ENCODE results near the gene FZD4. TPM values are rescaled to one million over a fixed set of nuclear protein-coding genes. Genes with fewer than 3 reads are reported as not detected.

The FZD4 gene
- total RNA-seq, 1 experiment from 2014 or later = 4.5 TPM

DNA sequence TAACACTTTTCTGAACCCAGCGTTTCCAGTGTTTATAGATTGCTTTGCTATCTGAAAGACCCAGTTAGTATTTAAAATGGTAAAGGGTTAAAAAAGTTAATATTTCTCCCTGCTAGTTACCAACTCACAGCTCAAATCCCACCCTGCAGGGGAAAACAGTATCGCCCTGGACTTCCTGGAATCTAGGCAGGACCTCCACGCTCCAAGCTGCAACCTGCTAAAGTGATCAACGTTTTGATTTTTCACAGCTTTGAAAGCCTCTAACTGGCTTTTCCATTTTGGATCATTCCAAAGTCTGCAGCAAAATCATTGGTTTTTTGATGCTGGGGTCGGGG lies 4.6 kb downstream of the FZD4 start:
- H3K23me2 ChIP-seq (ENCODE audit: insufficient read length, low read depth, low read length, poor library complexity, severe bottlenecking) = peaks cover 8% of the 10 kb centered on the region
- Mint-ChIP-seq H3K36me3 (ENCODE audit: insufficient read depth in 1 of 3, low read depth in 3 of 3) (peaks cover 14 to 35% (median 31%) of the 10 kb centered on the region in 3 experiments), H3K4me3 (no peak overlapping the region), H3K27me3 (ENCODE audit: low read depth) (peaks cover 16% of the 10 kb centered on the region), H3K27ac (no peak overlapping the region; a peak in 1 of 7 replicates), H3K4me1 (peaks cover 23 to 29% of the 10 kb centered on the region in 2 experiments), H3K9me3 (no peaks in the 10 kb centered on the region; a peak in 2 of 5 replicates)
- H2BK20ac ChIP-seq (ENCODE audit: low read depth, low read length, poor library complexity, severe bottlenecking) = no peak overlapping the region
- no peak overlapping the region for H3K23ac ChIP-seq (ENCODE audit: insufficient read length, low read depth, low read length)
- H3K18ac ChIP-seq (ENCODE audit: insufficient read length, low read depth, low read length) = no peak overlapping the region
- H4K20me1 ChIP-seq (ENCODE audit: control insufficient read depth, insufficient read depth, insufficient read length) = no peaks in the 10 kb centered on the region
- no peak overlapping the region for H3K27ac ChIP-seq (ENCODE audit: insufficient read length, low read depth, low read length)
- no peak overlapping the region for H2AFZ ChIP-seq (ENCODE audit: low read length)
- no peak overlapping the region for H2AK5ac ChIP-seq (ENCODE audit: insufficient read length, low read length)
- H4K91ac ChIP-seq (ENCODE audit: insufficient read length, low read depth, low read length) = no peak overlapping the region
- H2BK120ac ChIP-seq (ENCODE audit: low read depth, low read length, poor library complexity, severe bottlenecking) = no peak overlapping the region
- no peak overlapping the region for H3K14ac ChIP-seq (ENCODE audit: insufficient read depth, low read length)
- DNase-seq = no peak
- H3K4me2 ChIP-seq (ENCODE audit: insufficient read depth, insufficient read length, low read length) = no peak overlapping the region
- H3K9me3 ChIP-seq (ENCODE audit: control insufficient read depth, low read depth, low read length) = no peaks in the 10 kb centered on the region
- no peaks in the 10 kb centered on the region for H3K79me2 ChIP-seq (ENCODE audit: insufficient read depth, low read length)
- no peak overlapping the region for H4K8ac ChIP-seq (replicated peaks; ENCODE audit: insufficient read length, low read depth, low read length)
- H3T11ph ChIP-seq (ENCODE audit: low read length) = no peak overlapping the region
- TF ChIP-seq CTCF (conservative IDR thresholded peaks at IDR 0.05) = no peak
- no CpG with 5 or more reads among the region's 5 CpGs for WGBS (ENCODE audit: extremely low coverage, insufficient read length, low lambda C conversion rate)
- H3K4me1 ChIP-seq (ENCODE audit: insufficient read depth, low read length) = peaks cover 4% of the 10 kb centered on the region; the same call in 1 of the 2 replicates
- H3K79me1 ChIP-seq (ENCODE audit: insufficient read depth, low read depth, low read length, poor library complexity, severe bottlenecking) = no peaks in the 10 kb centered on the region
- no peak overlapping the region for H4K5ac ChIP-seq (ENCODE audit: insufficient read length, low read depth, low read length)
- no peak overlapping the region for H2BK15ac ChIP-seq (ENCODE audit: low read depth, low read length)
- H3K56ac ChIP-seq (ENCODE audit: insufficient read length, low read depth, low read length) = no peak overlapping the region
- H2BK12ac ChIP-seq (ENCODE audit: insufficient read length, low read depth, low read length) = no peak overlapping the region
- no peak overlapping the region for H2BK5ac ChIP-seq (ENCODE audit: insufficient read length, low read length)
- H3K27me3 ChIP-seq (ENCODE audit: insufficient read depth, low read length) = peaks cover 7% of the 10 kb centered on the region; the same call in 1 of the 2 replicates
- no peak overlapping the region for H3K9ac ChIP-seq (ENCODE audit: extremely low read depth, insufficient read length, low read length)
- H3K4ac ChIP-seq (ENCODE audit: low read depth, low read length) = no peak overlapping the region
